Stimulated activated naive CD4-positive, alpha-beta T cell (primary cell): Measurements from ENCODE around the gene MED1.
"Not testable (repeated sequence)": the region's sequence is repeated elsewhere in the genome, so short reads cannot be mapped to it uniquely, and the experiment has no call there.

Source experiments
- DNase-seq, 6 experiments: peaks; one replicate each; lab custom pipeline; 2025; lab: John Stamatoyannopoulos, UW

MED1 gene

GRCh38 chr17:39410279-39410678 lies 40.8 kb downstream of the MED1 start:
- DNase-seq: no peak

GRCh38 chr17:39408360-39408759 lies 42.7 kb downstream of the MED1 start:
- DNase-seq: no peak

GRCh38 chr17:39406951-39407350 lies 44.1 kb downstream of the MED1 start:
- DNase-seq: no peak

- DNase-seq: no peak
These were observed 45.6 kb downstream of the MED1 start for GRCh38 chr17:39405436-39405835.

- no peak for DNase-seq
These were observed 46.3 kb downstream of the MED1 start for GRCh38 chr17:39404542-39405378.

GRCh38 chr17:39402890-39403605 lies 48.0 kb downstream of the MED1 start:
- DNase-seq: no peak

GRCh38 chr17:39402244-39402889 lies 48.7 kb downstream of the MED1 start:
- DNase-seq: peak; percentile 42 to 84 (median 74)

- DNase-seq: peak; percentile 84 to 93 (median 91)
These were observed 49.4 kb downstream of the MED1 start, which contains the start of gene FBXL20 for GRCh38 chr17:39401412-39402243. FBXL20 (minus strand) TSS chr17:39401626; CDS start chr17:39401402, 224 bp downstream.

- DNase-seq: peak in 4 of 6 experiments; percentile 17 to 60 (median 31)
These were observed 50.3 kb downstream of the MED1 start for GRCh38 chr17:39400547-39401411.

GRCh38 chr17:39399791-39400190 lies 51.3 kb downstream of the MED1 start:
- DNase-seq: no peak

- no peak for DNase-seq
These were observed 57.3 kb downstream of the MED1 start for GRCh38 chr17:39393736-39394135.

- no peak for DNase-seq
These were observed 59.6 kb downstream of the MED1 start for GRCh38 chr17:39391448-39391847.

GRCh38 chr17:39385040-39385439 lies 66.0 kb downstream of the MED1 start:
- no peak for DNase-seq

- DNase-seq: no peak
These were observed 70.9 kb downstream of the MED1 start for GRCh38 chr17:39380144-39380543.

- no peak for DNase-seq
These were observed 74.6 kb downstream of the MED1 start for GRCh38 chr17:39376434-39376833.

GRCh38 chr17:39367805-39368204 lies 83.3 kb downstream of the MED1 start:
- DNase-seq: not testable (repeated sequence)

- DNase-seq: no peak
These were observed 85.2 kb downstream of the MED1 start for GRCh38 chr17:39365872-39366271.

- no peak for DNase-seq
These were observed 85.8 kb downstream of the MED1 start for GRCh38 chr17:39365242-39365641.

- no peak for DNase-seq
These were observed 86.6 kb downstream of the MED1 start for GRCh38 chr17:39364236-39365025.

GRCh38 chr17:39361064-39361463 lies 90.0 kb downstream of the MED1 start:
- DNase-seq: no peak
